Measurements from ENCODE around the gene TRAM2.
"Not testable (repeated sequence)": the region's sequence is repeated elsewhere in the genome, so short reads cannot be mapped to it uniquely, and the experiment has no call there.

The TRAM2 gene

DNA sequence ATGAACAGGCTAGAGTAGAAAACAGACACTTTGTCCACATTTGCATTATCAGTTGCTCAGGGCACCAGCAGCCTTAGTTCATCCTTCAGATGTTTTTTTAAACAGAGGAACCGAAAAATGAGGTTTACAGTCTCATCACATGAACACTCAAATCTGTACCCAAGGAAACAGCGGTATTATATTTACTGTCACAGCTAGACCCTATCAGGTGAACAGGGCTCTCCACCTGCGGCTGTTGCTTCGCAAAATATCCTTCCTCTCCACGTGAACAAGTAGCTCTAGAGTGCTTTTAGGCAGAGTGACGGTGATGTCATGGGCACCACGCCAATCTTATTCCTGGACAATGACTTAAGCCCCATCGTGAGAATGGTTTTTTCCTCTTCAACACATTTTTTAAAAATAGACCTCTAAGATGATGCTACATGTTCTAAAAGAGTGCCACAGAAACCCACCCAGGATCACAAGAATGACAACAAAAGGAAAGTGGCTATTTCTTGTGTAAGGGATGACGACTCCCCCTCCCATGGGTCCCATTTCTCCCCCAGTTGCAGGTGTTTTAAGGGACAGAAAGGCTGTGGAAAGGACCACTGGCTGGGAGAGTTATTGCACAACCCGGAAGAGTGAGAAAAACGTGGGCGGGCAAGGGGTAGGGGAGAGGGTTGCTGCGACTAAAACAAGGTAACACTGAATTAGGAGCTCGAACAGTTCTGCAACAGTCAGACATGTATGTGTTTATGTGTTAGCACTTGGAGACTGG lies 79.0 kb downstream of the TRAM2 start:
- no peak for DNase-seq (ENCODE audit: low read depth in 3 of 3, low spot score in 1 of 3)

DNA sequence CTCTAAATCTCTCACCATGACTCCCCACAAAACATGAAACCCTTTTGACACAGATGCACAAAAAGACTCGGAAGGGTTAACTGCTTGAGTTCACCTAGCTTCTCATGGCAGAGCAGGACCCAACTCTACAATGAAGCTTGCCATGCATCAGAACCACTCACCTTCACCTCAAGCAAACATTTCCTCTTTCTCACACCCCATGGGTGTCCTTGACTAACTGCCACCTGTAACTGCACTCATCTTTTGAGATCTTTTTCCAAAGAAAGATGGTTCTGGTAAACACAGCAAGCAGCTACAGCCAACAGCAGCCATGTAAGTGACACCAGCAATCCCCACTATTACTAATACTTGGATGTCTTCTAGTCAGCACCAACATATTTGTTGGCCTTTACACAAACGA lies 80.2 kb downstream of the TRAM2 start:
- DNase-seq (ENCODE audit: low read depth in 3 of 3, low spot score in 1 of 3) = no peak

DNA sequence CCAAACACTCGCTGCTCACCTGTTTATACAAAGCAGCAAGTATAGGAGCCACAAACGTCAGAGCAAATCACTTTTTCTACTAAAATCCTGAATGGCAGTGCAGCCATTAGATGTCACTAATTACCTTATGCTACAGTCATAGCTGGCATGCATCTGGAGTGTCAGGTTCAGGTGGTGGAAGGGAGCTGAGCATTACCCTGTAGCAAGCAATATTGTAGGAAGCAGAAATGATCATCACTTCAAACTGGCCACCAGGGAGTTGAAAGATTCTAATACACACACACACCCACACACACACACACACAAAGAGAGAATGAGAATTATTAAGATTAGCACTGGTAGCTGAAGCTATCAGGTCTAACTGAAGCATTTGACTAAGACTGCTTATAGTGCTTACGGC lies 80.9 kb downstream of the TRAM2 start:
- DNase-seq (ENCODE audit: low read depth in 3 of 3, low spot score in 1 of 3) = no peak

DNA sequence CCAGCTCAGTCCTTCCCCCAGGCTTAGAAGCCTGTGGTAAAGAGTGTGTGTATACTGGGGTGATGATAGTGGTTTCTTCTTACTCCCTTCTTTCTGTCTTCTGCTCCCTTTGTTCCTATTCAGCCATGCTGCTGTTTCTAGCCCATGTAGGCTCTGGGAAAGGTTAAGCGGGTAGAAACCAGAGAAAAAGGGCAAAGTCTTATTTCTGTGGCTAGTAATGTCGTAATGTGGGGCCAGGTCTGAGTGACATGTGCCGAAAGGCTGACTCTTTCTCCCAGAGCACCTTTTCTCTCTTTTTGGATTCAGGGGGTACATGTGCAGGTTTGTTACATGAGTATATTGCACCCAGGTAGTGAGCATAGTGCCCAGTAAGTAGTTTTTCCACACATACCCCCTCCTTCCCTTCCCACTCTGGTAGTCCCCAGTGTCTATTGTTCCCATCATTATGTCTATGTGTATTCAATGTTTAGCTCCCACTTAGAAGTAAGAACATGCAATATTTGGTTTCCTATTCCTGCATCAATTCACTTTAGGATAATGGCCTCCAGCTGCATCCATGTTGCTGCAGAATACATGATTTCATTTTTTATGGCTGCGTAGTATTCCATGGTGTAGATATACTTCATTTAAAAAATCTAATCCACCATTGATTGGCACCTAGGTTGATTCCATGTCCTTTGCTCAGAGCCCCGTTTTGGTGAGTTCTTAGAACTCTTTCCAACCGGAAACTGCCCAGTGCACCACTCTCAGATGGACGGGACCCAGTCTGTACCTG lies 82.4 kb downstream of the TRAM2 start:
- DNase-seq (ENCODE audit: low read depth in 3 of 3, low spot score in 1 of 3) = no peak

DNA sequence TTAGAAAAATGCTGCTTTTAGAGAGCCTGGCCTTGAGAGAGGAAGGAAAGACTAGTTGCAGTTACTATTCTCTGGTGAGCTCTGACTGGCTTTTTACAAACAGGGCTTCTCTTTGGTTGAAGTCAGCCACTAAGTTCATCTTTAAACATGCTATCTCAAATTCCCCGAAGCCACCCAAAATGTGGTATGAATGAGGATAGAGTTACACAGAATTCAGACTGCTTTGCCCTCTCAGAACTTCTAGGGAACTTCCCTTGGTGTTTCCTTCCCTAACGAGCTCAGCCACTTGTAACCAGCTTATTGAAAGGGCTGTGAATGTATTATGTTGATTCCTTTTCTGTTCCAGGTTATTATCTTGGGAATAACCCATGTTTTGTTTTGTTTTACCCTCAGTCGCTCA lies 83.2 kb downstream of the TRAM2 start:
- no peak for DNase-seq (ENCODE audit: low read depth in 3 of 3, low spot score in 1 of 3)

DNA sequence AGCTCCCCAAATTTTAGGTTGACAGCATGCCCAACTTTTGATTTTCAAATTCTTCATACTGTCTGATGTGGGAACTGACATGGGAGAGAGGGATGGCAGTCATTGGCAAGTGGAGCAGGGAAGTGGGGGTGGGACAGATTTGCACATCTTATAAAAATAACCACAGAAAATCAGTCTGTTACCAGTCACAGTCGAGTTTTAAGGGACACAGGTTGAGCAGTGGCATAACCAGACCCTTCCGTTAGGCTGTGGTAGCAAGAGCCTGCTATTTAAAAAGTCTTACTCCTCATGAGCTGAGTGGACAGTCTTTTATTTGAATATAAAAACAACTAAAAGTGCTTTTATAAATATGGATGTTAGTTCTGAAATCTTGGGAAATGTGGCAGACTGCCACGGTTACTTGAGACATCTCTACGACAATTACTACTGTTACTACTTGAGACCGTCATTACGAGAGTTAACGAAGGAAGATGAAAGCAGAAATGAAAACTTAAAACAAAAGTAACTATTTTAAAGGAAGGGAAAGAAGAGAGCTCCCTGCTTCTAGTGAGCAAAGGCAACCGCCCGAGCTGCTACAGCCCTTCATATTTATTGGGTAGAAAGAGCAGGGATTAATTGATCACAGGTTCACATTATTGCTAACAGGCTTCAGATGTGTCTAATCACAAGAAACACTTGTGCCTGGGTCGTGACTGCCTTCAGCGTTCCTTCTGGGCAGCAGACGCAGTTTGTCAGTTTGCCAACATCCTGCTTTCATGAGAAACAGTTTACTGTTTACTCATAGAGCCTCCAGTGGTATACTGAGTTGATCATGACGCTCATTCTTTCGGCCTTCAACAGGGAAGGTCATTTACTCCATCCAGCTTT lies 85.4 kb downstream of the TRAM2 start:
- no peak for DNase-seq (ENCODE audit: low read depth in 3 of 3, low spot score in 1 of 3)

DNA sequence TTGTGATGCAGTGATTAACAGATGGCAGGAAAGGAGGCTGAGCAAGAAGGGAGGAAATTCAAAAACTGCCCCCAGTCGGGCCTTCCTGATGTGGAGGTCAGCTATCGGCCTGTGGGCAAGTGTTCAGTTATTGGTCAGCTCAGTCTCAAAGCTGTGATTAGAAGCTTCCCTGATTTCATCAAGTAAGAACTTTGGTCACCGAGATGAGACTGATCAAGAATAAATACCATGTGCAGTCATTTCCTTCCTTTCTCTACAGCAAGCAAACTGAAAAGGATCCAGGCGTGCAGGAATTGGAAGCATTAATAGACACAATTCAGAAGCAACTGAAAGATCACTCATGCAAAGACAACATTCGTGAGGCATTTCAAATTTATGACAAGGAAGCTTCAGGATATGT lies 87.0 kb downstream of the TRAM2 start:
- DNase-seq (ENCODE audit: low read depth in 3 of 3, low spot score in 1 of 3) = no peak

DNA sequence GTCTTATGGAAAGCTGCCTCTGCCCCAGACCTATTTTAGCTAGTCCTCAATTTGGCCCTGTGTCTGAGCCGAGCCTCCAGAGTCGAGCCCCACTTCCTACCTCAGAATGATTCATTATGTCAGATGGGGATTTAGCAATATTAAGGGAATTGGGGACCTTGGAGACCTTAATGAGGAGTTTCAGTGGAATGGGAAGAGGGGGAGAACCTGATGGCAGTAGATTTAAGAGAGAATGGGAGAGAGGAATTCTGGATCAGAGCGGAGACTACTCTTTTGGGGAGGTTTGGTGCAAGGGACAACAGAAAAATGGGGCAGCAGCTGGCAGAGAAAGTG lies 93.2 kb downstream of the TRAM2 start:
- no peak for DNase-seq (ENCODE audit: low read depth in 3 of 3, low spot score in 1 of 3)

DNA sequence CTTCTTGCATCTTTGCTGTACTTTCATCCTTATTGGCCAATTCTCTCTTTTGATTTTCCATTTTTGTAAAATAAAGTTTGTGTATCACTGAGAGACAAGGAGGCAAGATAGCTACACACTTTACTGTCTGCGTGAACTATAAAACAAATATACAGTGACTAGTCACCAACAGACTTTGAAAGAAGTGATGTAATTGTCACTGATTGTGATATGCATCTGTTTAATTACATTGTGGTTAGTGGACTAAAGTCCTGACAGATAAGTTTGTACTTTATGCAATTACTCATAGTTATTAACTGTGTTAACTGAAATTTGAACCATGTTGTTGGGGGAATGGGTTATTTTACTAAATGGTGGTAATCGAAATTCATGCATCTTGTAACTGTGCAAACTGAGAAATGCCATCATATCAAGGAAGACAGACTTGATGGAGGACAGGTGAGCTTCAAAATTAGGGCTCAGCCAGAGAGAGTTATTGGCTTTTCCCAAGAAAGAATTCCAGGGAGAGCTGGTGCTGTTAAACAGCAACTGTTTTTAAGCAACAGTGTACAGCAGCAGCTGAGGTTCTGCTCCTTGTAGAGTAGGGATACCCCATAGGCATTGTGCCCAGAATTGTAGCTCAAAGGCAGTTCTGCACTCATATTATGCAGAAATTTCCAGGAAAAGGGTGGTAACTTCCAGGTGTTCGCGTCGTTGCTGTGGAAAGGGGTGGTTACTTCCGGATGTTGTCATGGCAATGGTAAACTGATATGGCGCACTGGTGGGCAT lies 93.8 kb downstream of the TRAM2 start:
- DNase-seq (ENCODE audit: low read depth in 3 of 3, low spot score in 1 of 3) = no peak

DNA sequence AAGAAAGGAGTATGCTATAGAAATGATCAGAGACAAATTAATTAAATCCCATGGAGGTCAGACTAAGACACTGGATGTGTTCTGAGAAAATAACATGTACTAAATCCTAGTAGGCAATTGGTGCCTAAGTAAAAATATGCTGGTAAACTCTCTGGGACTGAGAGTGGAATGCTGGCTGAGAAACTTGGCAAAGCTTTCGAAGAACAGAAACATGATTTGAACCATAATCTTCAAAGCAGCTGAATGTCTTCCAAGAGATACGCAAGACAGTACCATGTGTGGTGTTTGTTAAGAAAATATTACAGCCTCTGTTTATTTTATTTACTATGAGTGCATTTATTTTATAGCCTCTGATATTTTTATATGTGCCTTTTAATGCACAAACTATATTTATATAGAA lies 101.6 kb downstream of the TRAM2 start:
- no peak for DNase-seq (ENCODE audit: low read depth in 3 of 3, low spot score in 1 of 3)

DNA sequence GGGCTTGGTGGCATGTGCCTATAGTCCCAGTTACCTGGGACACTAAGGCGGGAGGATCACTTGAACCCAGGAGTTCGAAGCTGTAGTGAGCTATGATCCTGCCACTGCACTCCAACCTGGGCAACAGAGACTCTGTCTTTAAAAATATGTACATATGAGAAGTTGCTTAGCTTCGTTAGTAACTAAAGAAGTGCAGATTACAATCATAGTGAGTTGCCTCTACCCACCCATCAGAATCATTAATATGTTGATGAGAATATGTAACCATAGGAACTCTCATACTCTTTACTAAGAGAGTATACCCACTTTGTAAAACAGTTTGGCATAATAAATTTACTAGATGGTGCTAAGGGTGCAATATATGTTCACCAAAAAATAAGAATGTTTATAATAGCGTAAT lies 102.7 kb downstream of the TRAM2 start:
- no peak for DNase-seq (ENCODE audit: low read depth in 3 of 3, low spot score in 1 of 3)

DNA sequence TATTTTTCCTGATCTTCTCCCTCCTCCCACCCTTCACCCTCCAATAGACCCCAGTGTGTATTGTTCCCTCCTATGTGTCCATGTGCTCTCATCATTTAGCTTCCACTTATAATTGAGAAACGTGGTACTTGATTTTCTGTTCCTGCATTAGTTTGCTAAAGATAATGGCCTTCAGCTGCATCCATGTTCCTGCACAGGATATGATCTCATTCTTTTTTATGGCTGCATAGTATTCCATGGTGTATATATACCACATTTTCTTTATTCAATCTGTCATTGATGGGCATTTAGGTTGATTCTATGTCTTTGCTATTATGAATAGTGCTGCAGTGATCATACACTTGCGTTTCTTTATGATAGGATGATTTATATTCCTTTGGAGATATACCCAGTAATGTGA lies 115.7 kb downstream of the TRAM2 start:
- not testable (repeated sequence) for DNase-seq (ENCODE audit: low read depth in 3 of 3, low spot score in 1 of 3)

DNA sequence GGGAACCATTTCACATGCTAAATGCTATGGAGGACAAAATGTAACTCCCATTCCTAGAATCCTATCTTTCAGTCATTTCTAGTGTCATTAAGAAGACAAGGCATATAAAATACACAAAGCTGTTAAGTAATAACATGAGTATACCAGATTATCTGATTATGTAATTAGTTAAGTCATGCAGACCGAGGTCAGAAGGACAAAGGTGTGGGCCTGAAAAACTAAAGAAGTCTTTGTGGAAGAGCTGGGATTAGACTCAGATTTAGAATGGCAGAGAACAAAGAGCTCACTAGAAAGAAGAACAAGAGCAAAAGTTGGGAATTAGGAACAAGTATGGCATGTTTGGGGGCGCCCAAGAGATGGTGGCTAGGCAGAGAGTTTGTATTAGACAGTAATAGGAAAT lies 119.8 kb downstream of the TRAM2 start:
- DNase-seq (ENCODE audit: low read depth in 3 of 3, low spot score in 1 of 3) = no peak

DNA sequence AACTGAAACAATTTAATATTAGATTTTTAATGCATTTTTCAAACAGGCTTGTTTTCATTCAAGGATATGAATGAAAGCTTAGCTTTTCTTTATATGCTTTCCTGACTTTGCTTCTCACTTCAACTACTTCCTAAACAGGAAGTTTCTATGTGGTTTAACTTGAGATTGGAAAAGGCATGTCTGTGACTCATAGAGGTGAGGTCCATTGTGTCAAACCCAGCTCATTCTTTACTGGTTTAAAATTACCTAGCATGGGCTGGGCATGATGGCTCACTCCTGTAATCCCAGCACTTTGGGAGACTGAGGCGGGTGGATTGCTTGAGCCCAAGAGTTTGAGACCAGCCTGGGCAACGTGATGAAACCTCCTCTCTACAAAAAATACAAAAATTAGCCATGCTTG lies 122.3 kb downstream of the TRAM2 start:
- DNase-seq (ENCODE audit: low read depth in 3 of 3, low spot score in 1 of 3) = no peak

Measured in stimulated activated CD4-positive, alpha-beta T cell treated with anti-CD3 and anti-CD28 coated beads, TNF-alpha, amount 100 ng/mL, for 1 hour (primary cell).